ENCODE results near the gene CRACR2B.

CRACR2B gene

DNA sequence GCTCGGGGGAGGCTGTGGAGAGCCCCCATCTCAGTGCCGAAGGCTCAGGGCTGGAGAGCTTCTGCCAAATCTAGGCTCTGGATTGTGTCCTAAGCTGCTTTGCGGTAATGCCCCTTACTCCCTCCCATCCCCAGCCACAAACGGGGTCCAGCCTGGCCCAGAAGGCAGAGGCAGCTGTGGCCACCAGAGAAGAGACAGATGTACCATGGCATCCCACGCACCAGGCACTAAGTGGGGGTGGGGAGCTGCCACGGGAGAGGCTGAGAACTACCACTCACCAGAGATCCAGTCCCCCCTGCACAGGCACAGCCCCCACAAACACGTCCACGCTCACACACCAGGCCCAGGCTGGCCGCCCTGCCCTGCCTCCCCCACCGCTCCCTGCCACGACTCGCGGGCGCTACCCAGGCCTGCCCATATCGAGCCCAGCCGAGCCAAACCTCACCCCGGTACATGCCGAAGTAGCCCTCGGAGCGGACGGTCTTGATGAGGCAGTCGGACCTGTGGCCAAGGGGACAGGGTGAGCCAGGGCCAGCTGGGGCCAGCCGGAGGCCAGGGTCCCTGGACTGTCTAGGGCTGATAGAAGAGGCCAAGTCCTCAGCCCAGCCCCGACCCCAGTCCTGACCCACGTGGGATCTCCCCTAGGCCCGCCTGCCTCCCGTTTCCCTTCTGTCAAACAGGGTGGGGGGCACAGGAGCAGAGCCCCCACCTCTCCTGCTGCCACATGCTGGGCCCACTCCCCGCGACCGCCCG, 33.5 kb upstream of the CRACR2B start:
- no peak overlapping the region for H3K27ac ChIP-seq
- DNase-seq (ENCODE audit: low read depth, low spot score), result no peak

- H3K27ac ChIP-seq, result no peak overlapping the region
- DNase-seq (ENCODE audit: low read depth, low spot score), result no peak
Measured at GRCh38 chr11:794766-795633, 32.7 kb upstream of the CRACR2B start.

GRCh38 chr11:795634-796564, 31.8 kb upstream of the CRACR2B start:
- peak overlapping the region; percentile 70 for H3K27ac ChIP-seq
- DNase-seq (ENCODE audit: low read depth, low spot score), result no peak

- DNase-seq (ENCODE audit: low read depth, low spot score), result no peak
- peak overlapping the region; percentile 70 for H3K27ac ChIP-seq
Measured at GRCh38 chr11:796565-797295, 31.0 kb upstream of the CRACR2B start.

- peak overlapping the region; percentile 70 for H3K27ac ChIP-seq
- no peak for DNase-seq (ENCODE audit: low read depth, low spot score)
Measured at GRCh38 chr11:797296-798092, 30.2 kb upstream of the CRACR2B start.

DNA sequence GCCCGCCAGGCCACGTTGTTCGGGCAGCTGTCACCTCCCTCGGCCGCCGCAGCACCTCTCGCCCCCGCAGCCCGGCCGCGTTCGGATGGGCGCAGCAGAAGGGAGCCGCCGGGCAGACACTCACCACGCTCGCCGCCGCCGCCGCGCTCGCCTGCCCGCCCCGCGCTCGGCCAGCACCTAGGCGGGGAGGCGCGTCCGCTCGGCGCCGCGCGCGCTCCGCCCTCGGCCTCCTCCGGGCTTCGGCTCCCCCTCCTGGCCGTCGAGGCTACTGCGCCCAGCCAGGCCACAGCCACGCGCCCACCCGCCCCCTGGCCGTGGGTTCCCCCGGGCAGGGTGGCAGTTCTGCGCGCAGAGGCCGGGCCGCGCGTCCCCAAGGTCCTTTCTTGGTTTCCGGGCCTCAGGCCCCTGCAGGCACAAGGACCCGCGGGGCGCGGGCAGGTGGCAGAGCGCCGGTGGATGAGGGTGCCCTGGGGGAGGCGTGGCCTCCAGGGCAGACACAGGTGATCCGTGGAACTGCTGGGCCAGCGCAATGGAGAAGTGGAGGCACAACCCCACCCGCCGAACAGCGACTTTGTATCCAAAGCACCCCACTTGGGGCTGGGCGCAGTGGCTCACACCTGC, 29.5 kb upstream of the CRACR2B start, which contains the start of gene SLC25A22:
Gene SLC25A22 (minus strand): TSS at position 189 of the 621 bp plus-strand sequence. CDS start 3,275 bp downstream, outside the sequence.
- DNase-seq (ENCODE audit: low read depth, low spot score), result no peak
- H3K27ac ChIP-seq, result peak within 1 kb of the TSS; percentile 70

DNA sequence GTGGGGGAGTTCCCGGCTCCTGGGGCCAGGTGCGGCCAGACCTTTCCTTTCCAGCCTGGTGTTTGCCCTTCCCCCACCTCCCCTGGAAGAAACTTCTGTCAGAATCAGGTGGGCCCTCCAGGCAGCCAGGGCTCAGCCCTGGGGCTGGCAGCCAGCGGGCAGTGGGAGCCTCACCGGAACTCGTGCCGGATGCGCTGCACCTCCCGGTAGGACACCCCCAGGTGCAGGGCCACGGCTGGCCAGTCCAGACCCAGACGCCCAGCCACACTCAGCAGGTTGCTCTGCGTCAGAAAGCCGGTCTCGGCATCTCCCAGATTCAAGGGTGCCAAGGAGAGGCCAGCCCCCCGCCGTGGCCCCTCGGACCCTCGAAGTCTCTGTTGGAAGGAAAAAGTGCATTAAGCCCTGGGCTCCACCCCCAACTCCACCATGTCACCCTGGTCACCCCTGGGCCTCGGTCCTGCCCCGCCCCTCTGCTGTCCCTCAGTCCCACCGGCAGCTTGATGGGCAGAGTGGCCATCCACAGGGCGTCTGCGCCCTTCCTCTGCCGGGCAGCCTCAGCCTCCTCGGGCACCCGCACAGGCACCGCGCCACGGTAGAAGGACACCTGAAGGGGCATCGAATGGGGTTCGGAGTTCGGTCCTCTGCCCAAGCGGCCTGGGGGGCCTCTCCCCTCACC, 27.9 kb upstream of the CRACR2B start:
- no peak for DNase-seq (ENCODE audit: low read depth, low spot score)
- H3K27ac ChIP-seq, result no peak overlapping the region

- no peak for DNase-seq (ENCODE audit: low read depth, low spot score)
Measured at GRCh38 chr11:800473-800872, 27.2 kb upstream of the CRACR2B start.

DNA sequence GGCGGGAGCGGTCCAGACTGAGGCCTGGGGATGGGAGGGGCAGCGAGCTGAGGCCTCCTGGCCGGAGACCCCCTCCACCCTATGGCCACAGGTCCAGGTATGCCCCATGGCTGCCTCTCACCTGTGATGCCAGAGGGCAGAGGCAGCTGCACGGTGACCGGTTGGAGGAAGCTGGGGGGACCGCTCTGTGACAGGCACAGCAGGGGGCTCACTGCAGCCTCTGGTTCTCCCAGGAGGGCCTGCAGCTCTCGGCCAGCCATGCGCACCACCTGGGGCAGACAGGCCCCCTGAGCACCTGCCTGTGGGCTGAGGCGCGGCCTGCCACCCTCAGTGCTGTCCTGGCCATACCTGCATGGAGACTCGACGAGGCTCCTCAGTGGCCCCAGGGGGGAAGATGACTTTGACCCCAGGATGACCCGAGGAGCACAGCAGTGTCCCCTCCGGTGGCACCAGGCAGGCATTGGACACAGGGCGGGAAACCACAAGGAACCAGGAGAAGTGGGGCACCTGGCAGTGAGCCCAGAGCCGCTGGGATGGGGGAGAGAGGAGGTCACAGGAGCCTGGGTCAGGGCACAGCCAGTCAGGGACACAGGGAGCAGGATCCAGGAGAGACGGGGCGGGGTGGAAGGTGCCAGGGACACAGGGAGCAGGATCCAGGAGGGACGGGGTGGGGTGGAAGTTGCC, 26.5 kb upstream of the CRACR2B start:
- no peak for DNase-seq (ENCODE audit: low read depth, low spot score)
- no peak overlapping the region for H3K27ac ChIP-seq

More at GRCh38 chr11:800473-800872, 27.2 kb upstream of the CRACR2B start:
- H3K27ac ChIP-seq, result no peak overlapping the region

DNA sequence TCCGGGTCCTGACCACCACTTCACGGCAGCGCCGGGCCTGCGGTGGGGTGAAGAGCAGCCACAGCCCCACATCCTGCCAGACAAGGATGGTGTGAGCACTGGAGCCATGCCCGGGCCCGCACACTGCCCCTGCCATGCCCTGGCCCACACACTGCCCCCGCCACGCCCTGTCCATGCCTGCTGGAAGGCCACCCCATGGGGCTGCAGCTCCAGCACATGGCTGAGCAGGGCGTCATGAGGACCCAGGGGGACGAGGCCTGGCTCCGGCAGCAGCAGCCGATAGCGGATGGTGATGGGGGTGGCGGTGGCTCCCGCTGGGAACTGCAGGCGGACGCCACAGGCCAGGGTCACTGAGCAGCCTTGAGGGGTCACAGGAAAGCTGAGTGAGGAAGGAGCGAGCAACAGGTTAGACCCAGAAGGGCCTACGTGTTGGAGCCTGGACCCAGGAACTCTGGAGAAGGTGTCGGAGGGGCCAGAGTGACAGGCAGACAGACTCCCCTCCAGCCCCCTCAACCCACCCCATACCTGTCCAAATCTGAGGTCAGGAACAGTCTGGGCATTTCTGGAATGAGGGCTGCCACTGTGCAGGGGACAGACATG, 25.6 kb upstream of the CRACR2B start:
- DNase-seq (ENCODE audit: low read depth, low spot score), result no peak
- H3K27ac ChIP-seq, result no peak overlapping the region

GRCh38 chr11:802693-803466, 24.8 kb upstream of the CRACR2B start:
- no peak for DNase-seq (ENCODE audit: low read depth, low spot score)
- H3K27ac ChIP-seq, result no peak overlapping the region

- H3K27ac ChIP-seq, result no peak overlapping the region
- no peak for DNase-seq (ENCODE audit: low read depth, low spot score)
Measured at GRCh38 chr11:803467-803742, 24.3 kb upstream of the CRACR2B start.

- no peak for DNase-seq (ENCODE audit: low read depth, low spot score)
- H3K27ac ChIP-seq, result no peak overlapping the region
Measured at GRCh38 chr11:803770-804598, 23.7 kb upstream of the CRACR2B start.

DNA sequence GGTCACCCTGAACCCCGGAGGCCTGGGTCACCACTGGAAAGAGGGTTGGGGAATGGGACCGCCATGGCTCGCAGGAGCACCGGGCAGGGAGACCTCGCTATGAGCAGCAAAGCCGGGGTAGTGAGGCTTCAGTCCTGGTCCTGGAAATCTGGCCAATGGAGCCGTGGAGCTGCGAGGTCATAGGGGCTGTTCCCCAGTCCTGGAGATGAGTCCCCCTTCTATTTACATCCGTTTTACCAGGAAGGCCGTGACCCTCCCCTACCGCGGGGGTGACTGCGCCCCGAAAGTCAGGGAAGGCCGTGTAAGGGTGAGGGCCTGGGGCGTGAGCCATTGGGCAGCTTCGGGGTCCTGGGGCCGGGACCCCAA, 23.1 kb upstream of the CRACR2B start:
- no peak for DNase-seq (ENCODE audit: low read depth, low spot score)
- peak overlapping the region; percentile 47 for H3K27ac ChIP-seq

GRCh38 chr11:808427-809286, 19.1 kb upstream of the CRACR2B start:
- H3K27ac ChIP-seq, result peak overlapping the region; percentile 92
- DNase-seq (ENCODE audit: low read depth, low spot score), result no peak

Data from epithelial cell of prostate (primary cell).